Neural progenitor cell (in vitro differentiated cells): Measurements from ENCODE around the gene STK11IP.

Source experiments
- EZH2 ChIP-seq: fragments of 200-600 bp; sonication (generic); IDR thresholded peaks from 2 replicates; pipeline ENCODE4 v1.6.1; 2017; ENCODE audit warnings: antibody characterized with exemption, mild to moderate bottlenecking, moderate library complexity
- TF ChIP-seq, protein P1 (sequence below): fragments of 200-600 bp; sonication (generic); IDR thresholded peaks from 2 replicates; pipeline ENCODE4 v1.5.1; 2017; ENCODE audit warnings: antibody characterized with exemption, mild to moderate bottlenecking

DNA sequence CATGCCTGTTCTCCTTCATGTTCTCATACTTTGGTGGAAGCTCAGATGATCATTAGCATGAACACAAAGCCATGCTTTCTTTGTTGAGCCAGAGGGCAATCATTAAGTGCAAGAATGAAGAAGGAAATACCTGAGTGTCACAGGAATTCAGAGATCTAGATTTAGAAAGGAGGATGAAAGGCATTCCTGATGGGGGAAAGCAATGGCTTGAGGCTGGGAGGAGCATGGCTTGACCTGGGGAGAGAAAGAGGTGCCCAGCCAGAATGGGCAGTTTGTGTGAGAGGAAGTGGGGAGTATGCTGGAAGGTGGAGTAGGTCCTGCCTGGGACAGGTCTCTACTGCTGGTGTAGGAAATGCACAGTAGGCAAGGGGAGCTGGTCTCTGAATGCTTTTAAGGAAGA, 64.9 kb downstream of the STK11IP start:
- TF ChIP-seq, protein P1, sequence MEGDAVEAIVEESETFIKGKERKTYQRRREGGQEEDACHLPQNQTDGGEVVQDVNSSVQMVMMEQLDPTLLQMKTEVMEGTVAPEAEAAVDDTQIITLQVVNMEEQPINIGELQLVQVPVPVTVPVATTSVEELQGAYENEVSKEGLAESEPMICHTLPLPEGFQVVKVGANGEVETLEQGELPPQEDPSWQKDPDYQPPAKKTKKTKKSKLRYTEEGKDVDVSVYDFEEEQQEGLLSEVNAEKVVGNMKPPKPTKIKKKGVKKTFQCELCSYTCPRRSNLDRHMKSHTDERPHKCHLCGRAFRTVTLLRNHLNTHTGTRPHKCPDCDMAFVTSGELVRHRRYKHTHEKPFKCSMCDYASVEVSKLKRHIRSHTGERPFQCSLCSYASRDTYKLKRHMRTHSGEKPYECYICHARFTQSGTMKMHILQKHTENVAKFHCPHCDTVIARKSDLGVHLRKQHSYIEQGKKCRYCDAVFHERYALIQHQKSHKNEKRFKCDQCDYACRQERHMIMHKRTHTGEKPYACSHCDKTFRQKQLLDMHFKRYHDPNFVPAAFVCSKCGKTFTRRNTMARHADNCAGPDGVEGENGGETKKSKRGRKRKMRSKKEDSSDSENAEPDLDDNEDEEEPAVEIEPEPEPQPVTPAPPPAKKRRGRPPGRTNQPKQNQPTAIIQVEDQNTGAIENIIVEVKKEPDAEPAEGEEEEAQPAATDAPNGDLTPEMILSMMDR: no peak
- TF ChIP-seq EZH2: no peak
